Measurements from ENCODE around the gene FEZF1.

FEZF1 gene

DNA sequence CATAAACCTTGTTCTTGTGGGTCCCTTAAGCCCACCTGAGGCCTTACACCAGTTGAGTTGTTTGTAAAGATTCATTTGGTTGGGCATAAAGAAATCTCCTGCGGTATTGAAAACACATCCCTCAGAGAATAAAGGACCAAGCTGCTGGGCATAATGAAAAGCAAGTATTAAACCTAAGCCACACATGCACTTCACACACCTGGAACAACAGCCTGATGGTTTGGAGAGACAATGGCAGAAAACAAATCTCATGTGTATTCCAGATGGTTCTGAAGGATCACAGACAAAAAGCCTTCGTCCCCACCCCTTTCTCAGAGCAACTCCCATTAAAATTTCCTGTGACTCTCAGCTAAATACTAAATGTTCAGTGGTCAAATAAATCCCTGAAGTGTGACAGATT is 44.2 kb downstream of the FEZF1 start:
- H3K9me3 ChIP-seq (ENCODE audit: control insufficient read depth, low read depth, low read length): no peaks in the 10 kb centered on the region
- H3K27ac ChIP-seq (ENCODE audit: low read length): no peak overlapping the region
- no peak overlapping the region for H3K9ac ChIP-seq (ENCODE audit: low read length)
- H3K36me3 ChIP-seq (ENCODE audit: control insufficient read depth, low read depth, low read length): no peaks in the 10 kb centered on the region
- no peak overlapping the region for H3K4me3 ChIP-seq (ENCODE audit: low read length)
- H3K27me3 ChIP-seq (ENCODE audit: control insufficient read depth, insufficient read depth, low read length): no peaks in the 10 kb centered on the region
- H3K4me1 ChIP-seq (ENCODE audit: control insufficient read depth, low read depth, low read length): peaks cover 38% of the 10 kb centered on the region

DNA sequence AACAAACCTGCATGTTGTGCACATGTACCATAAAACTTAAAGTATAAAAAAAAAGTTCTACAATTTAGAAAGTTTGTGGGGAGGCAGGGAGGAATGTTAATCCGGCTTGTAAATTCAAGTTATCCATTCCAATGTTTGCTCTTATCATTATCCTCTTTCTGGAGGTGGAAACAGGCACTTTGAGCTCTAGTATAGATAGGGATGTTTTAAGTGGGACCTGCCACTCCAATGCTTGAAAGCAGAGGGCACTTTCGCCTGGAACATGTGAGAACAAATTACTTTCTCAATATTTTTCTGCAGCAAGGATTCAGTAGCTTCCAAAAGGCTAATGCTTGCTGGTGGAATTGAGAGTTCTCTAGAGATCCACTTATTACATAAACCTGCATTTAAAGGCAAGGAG is 45.6 kb downstream of the FEZF1 start:
- no peak overlapping the region for H3K27ac ChIP-seq (ENCODE audit: low read length)
- peaks cover 44% of the 10 kb centered on the region for H3K4me1 ChIP-seq (ENCODE audit: control insufficient read depth, low read depth, low read length)
- H3K36me3 ChIP-seq (ENCODE audit: control insufficient read depth, low read depth, low read length): no peaks in the 10 kb centered on the region
- no peaks in the 10 kb centered on the region for H3K27me3 ChIP-seq (ENCODE audit: control insufficient read depth, insufficient read depth, low read length)
- no peak overlapping the region for H3K9ac ChIP-seq (ENCODE audit: low read length)
- H3K9me3 ChIP-seq (ENCODE audit: control insufficient read depth, low read depth, low read length): no peaks in the 10 kb centered on the region
- no peak overlapping the region for H3K4me3 ChIP-seq (ENCODE audit: low read length)

DNA sequence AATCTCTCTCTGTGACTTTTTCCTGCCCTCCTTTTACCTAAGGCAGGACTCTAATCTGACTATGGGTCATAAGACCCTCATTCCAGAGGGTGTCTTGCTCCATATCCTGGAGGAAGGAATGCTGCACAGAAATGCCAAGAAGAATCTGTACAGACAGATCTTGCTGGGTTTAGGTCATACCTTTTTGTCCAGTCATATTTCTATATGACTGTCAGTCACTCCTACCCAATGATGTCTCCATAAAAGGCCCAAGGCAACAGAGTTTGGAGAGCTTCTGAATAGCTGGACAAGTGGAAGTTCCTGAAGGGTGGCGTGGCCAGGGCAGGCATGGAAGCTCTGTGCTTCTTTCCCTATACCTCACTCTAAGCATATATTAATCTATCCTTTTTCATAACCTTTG is 47.5 kb downstream of the FEZF1 start:
- peaks cover 39% of the 10 kb centered on the region for H3K4me1 ChIP-seq (ENCODE audit: control insufficient read depth, low read depth, low read length)
- H3K36me3 ChIP-seq (ENCODE audit: control insufficient read depth, low read depth, low read length): no peaks in the 10 kb centered on the region
- no peaks in the 10 kb centered on the region for H3K9me3 ChIP-seq (ENCODE audit: control insufficient read depth, low read depth, low read length)
- no peaks in the 10 kb centered on the region for H3K27me3 ChIP-seq (ENCODE audit: control insufficient read depth, insufficient read depth, low read length)
- no peak overlapping the region for H3K9ac ChIP-seq (ENCODE audit: low read length)
- no peak overlapping the region for H3K27ac ChIP-seq (ENCODE audit: low read length)
- H3K4me3 ChIP-seq (ENCODE audit: low read length): no peak overlapping the region

DNA sequence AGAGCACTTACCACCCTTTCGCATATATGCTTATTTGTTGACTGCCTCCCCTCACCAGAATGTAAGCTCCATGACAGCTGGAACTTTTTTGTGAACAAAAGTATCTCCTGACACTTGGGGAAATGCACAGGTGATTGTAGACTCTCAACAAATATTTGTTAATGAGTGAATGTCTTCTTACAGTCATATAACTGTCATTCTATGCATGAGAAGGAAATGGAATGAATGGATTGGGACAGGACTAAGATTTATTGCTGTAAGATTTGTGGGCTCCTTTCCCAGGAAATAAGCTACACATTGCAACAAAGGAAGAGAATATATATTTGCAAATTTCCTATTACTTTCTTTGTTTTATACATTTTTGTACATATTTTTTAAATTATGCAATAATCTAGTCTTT is 48.5 kb downstream of the FEZF1 start:
- Histone ChIP-seq H3K9me3 (ENCODE audit: control insufficient read depth, low read depth, low read length) (no peaks in the 10 kb centered on the region), H3K4me1 (ENCODE audit: control insufficient read depth, low read depth, low read length) (peaks cover 30% of the 10 kb centered on the region), H3K27me3 (ENCODE audit: control insufficient read depth, insufficient read depth, low read length) (no peaks in the 10 kb centered on the region), H3K4me3 (ENCODE audit: low read length) (peak overlapping the region; percentile 11), H3K36me3 (ENCODE audit: control insufficient read depth, low read depth, low read length) (no peaks in the 10 kb centered on the region), H3K27ac (ENCODE audit: low read length) (no peak overlapping the region), H3K9ac (ENCODE audit: low read length) (no peak overlapping the region)

DNA sequence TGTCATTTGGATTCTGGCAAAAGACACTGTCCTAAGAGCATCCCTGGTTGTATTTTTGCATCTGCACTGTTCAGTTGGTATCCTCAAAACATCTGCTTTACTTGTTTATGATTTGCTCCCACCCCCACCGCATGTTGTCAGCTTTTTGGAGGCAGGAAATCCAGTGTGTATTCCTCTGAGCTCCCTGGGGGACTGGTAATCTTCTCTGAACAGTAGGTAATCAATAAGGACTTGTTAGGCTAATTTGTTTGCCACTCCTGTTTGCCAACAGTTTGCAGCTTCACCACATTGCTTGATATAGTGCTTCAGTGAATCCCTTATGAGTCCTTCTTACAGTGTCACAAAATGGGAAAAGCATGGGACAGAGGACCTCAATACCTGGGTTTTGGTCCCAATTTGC is 49.1 kb downstream of the FEZF1 start:
- H3K9ac ChIP-seq (ENCODE audit: low read length): no peak overlapping the region
- peaks cover 24% of the 10 kb centered on the region for H3K4me1 ChIP-seq (ENCODE audit: control insufficient read depth, low read depth, low read length)
- H3K27me3 ChIP-seq (ENCODE audit: control insufficient read depth, insufficient read depth, low read length): no peaks in the 10 kb centered on the region
- no peaks in the 10 kb centered on the region for H3K36me3 ChIP-seq (ENCODE audit: control insufficient read depth, low read depth, low read length)
- no peak overlapping the region for H3K27ac ChIP-seq (ENCODE audit: low read length)
- no peaks in the 10 kb centered on the region for H3K9me3 ChIP-seq (ENCODE audit: control insufficient read depth, low read depth, low read length)
- H3K4me3 ChIP-seq (ENCODE audit: low read length): peak overlapping the region; percentile 11

All from iPS-18a (cell line).